HepG2 (cell line): Measurements from ENCODE around the gene ST6GALNAC6. TPM values are rescaled to one million over a fixed set of nuclear protein-coding genes. Genes with fewer than 3 reads are reported as not detected.

Experiments used
- AGO1 ChIP-seq: fragments of 200-400 bp; formaldehyde crosslinking; IDR thresholded peaks from 2 replicates; pipeline ENCODE4 v1.6.1; 2017; ENCODE audit warnings: mild to moderate bottlenecking, low read depth, low read length, moderate library complexity; ENCODE audit not compliant: poor library complexity, severe bottlenecking
- CBX2 ChIP-seq, 2 experiments: fragments of 200-600 bp in 1 of 2; sonication (generic); formaldehyde crosslinking in 1 of 2; IDR thresholded peaks; 2 replicates each; pipeline versions ENCODE4 v1.7.0 to v1.8.1; 2018 to 2022; ENCODE audit warnings: low read depth in 2 of 2, low read length in 1 of 2, mild to moderate bottlenecking in 1 of 2, missing genetic modification reagents in 1 of 2
- GATA4 ChIP-seq: sonication (generic); IDR thresholded peaks from 2 replicates; pipeline ENCODE4 v1.6.1; 2016; ENCODE audit warnings: antibody characterized with exemption, low read depth, borderline replicate concordance
- GATAD2A ChIP-seq: IDR thresholded peaks from 2 replicates; pipeline ENCODE4 v1.6.1; 2016
- GTF3A ChIP-seq: sonication (generic); formaldehyde crosslinking; conservative IDR thresholded peaks from 2 replicates; pipeline ENCODE4 v1.4.0; 2020; ENCODE audit warnings: mild to moderate bottlenecking, missing genetic modification reagents
- NFE2L1 ChIP-seq: sonication (generic); formaldehyde crosslinking; IDR thresholded peaks from 2 replicates; pipeline ENCODE4 v1.4.0; 2020; ENCODE audit warnings: missing genetic modification reagents, mild to moderate bottlenecking, borderline replicate concordance
- ONECUT2 ChIP-seq: sonication (generic); formaldehyde crosslinking; IDR thresholded peaks from 2 replicates; pipeline ENCODE4 v1.4.0; 2020; ENCODE audit warnings: missing genetic modification reagents
- POLR2G ChIP-seq: fragments of 200-400 bp; formaldehyde crosslinking; IDR thresholded peaks from 2 replicates; pipeline ENCODE4 v1.6.1; 2018; ENCODE audit warnings: mild to moderate bottlenecking, low read depth, low read length, moderate library complexity
- ZBTB42 ChIP-seq: sonication (generic); formaldehyde crosslinking; IDR thresholded peaks from 2 replicates; pipeline ENCODE4 v1.5.0; 2020; ENCODE audit warnings: mild to moderate bottlenecking, missing genetic modification reagents
- ZNF296 ChIP-seq: sonication (generic); formaldehyde crosslinking; conservative IDR thresholded peaks from 2 replicates; pipeline ENCODE4 v1.5.0; 2020; ENCODE audit warnings: mild to moderate bottlenecking, missing genetic modification reagents
- ZNF550 ChIP-seq: sonication (generic); formaldehyde crosslinking; IDR thresholded peaks from 2 replicates; pipeline ENCODE4 v1.4.0; 2020; ENCODE audit warnings: mild to moderate bottlenecking, missing genetic modification reagents, borderline replicate concordance
- ZNF569 ChIP-seq: sonication (generic); formaldehyde crosslinking; IDR thresholded peaks from 2 replicates; pipeline ENCODE4 v1.5.0; 2020; ENCODE audit warnings: mild to moderate bottlenecking, missing genetic modification reagents, moderate library complexity, borderline replicate concordance
- ZNF768 ChIP-seq: sonication (generic); formaldehyde crosslinking; IDR thresholded peaks from 2 replicates; pipeline ENCODE4 v1.4.0; 2020; ENCODE audit warnings: missing genetic modification reagents
- polyA plus RNA-seq, 8 experiments: library from polyadenylated mRNA; depleted of rRNA in 3 of 8; stranded (reverse) in 7 of 8; unstranded in 1 of 8; fragments of >200 nt; fragmentation: Illumina TruSeq in 4 of 8; extraction: Trizol in 4 of 8; gene quantifications; 2 replicates each; pipeline versions ENCODE4 v1.2.1 to v1.2.3, GENCODE V29; 2011 to 2016; ENCODE audit warnings: low read depth in 4 of 8, missing spikeins in 1 of 8, mixed read lengths in 1 of 8; ENCODE audit not compliant: insufficient read depth in 1 of 8
- total RNA-seq, 5 experiments: library from RNA; depleted of rRNA; stranded (reverse); fragments of >200 nt; fragmentation: Illumina TruSeq; extraction: Trizol; gene quantifications; 2 replicates each; pipeline ENCODE4 v1.2.3, GENCODE V29; 2016; ENCODE audit warnings: low read depth in 1 of 5
- TF ChIP-seq, protein P1 (sequence below): sonication (generic); formaldehyde crosslinking; IDR thresholded peaks from 2 replicates; pipeline ENCODE4 v1.5.1; 2020; ENCODE audit warnings: missing genetic modification reagents, mild to moderate bottlenecking, borderline replicate concordance
- TF ChIP-seq, protein P2 (sequence below): sonication (generic); formaldehyde crosslinking; IDR thresholded peaks from 2 replicates; pipeline ENCODE4 v1.4.0; 2020; ENCODE audit warnings: missing genetic modification reagents, mild to moderate bottlenecking, borderline replicate concordance
- TF ChIP-seq, protein P3 (sequence below): sonication (generic); formaldehyde crosslinking; IDR thresholded peaks from 2 replicates; pipeline ENCODE4 v1.5.0; 2020; ENCODE audit warnings: missing genetic modification reagents
- TF ChIP-seq, protein P4 (sequence below): sonication (generic); IDR thresholded peaks from 2 replicates; pipeline ENCODE4 v1.6.1; 2016; ENCODE audit warnings: low read depth, borderline replicate concordance
- TF ChIP-seq, protein P5 (sequence below): IDR thresholded peaks from 2 replicates; pipeline ENCODE4 v1.6.1; 2012; ENCODE audit warnings: low read length, improper control_type of control experiment

Gene ST6GALNAC6
- total and polyA plus RNA-seq, 2 of the 13 experiments (the other 11 are each of a cell fraction or from before 2014, with no cell fraction given), result 18.5 to 65.4 TPM

DNA sequence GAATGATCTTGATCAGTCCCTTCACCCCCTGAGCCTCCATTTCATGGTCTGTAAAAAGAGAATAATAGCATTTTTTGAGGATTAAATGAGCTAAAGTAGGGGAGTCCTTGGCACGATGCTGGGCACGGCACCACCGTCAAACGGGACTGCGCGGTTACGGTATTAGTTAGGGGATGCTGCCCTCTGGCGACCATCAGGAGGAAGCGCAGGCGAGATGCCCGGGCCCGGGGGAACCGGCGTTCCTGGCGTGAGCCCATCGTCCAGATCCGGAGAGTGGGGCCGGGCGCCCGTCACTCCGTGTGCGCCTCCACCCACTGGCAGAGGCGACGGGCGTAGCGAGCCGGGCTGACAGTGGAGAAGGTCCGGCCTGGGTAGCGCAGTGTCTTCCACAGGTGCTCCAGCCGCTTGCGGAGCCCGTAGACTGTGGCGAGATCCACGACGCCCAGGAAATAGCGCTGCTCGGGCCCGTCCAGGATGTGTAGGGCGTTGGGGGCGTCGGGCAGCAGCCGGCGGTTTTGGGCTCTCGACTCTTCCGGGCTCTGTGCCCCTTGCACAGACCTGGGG lies 22.2 kb upstream of the ST6GALNAC6 start (continued):
- TF ChIP-seq, protein P1, sequence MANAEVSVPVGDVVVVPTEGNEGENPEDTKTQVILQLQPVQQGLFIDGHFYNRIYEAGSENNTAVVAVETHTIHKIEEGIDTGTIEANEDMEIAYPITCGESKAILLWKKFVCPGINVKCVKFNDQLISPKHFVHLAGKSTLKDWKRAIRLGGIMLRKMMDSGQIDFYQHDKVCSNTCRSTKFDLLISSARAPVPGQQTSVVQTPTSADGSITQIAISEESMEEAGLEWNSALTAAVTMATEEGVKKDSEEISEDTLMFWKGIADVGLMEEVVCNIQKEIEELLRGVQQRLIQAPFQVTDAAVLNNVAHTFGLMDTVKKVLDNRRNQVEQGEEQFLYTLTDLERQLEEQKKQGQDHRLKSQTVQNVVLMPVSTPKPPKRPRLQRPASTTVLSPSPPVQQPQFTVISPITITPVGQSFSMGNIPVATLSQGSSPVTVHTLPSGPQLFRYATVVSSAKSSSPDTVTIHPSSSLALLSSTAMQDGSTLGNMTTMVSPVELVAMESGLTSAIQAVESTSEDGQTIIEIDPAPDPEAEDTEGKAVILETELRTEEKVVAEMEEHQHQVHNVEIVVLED (CRISPR knock-in tag), result no peak
- no peak for TF ChIP-seq CBX2 (IDR thresholded peaks at IDR 0.05; ENCODE audit: low read depth, low read length)
- TF ChIP-seq CBX2 (CRISPR knock-in tag; IDR thresholded peaks at IDR 0.05; ENCODE audit: low read depth), result no peak
- TF ChIP-seq ONECUT2 (CRISPR knock-in tag), result no peak
- TF ChIP-seq, protein P2, sequence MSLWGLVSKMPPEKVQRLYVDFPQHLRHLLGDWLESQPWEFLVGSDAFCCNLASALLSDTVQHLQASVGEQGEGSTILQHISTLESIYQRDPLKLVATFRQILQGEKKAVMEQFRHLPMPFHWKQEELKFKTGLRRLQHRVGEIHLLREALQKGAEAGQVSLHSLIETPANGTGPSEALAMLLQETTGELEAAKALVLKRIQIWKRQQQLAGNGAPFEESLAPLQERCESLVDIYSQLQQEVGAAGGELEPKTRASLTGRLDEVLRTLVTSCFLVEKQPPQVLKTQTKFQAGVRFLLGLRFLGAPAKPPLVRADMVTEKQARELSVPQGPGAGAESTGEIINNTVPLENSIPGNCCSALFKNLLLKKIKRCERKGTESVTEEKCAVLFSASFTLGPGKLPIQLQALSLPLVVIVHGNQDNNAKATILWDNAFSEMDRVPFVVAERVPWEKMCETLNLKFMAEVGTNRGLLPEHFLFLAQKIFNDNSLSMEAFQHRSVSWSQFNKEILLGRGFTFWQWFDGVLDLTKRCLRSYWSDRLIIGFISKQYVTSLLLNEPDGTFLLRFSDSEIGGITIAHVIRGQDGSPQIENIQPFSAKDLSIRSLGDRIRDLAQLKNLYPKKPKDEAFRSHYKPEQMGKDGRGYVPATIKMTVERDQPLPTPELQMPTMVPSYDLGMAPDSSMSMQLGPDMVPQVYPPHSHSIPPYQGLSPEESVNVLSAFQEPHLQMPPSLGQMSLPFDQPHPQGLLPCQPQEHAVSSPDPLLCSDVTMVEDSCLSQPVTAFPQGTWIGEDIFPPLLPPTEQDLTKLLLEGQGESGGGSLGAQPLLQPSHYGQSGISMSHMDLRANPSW, result no peak
- no peak for TF ChIP-seq NFE2L1 (CRISPR knock-in tag)
- TF ChIP-seq POLR2G, result no peak
- TF ChIP-seq ZNF569 (CRISPR knock-in tag), result no peak
- TF ChIP-seq, protein P3, sequence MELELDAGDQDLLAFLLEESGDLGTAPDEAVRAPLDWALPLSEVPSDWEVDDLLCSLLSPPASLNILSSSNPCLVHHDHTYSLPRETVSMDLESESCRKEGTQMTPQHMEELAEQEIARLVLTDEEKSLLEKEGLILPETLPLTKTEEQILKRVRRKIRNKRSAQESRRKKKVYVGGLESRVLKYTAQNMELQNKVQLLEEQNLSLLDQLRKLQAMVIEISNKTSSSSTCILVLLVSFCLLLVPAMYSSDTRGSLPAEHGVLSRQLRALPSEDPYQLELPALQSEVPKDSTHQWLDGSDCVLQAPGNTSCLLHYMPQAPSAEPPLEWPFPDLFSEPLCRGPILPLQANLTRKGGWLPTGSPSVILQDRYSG (CRISPR knock-in tag), result no peak
- no peak for TF ChIP-seq GATA4
- TF ChIP-seq, protein P4, sequence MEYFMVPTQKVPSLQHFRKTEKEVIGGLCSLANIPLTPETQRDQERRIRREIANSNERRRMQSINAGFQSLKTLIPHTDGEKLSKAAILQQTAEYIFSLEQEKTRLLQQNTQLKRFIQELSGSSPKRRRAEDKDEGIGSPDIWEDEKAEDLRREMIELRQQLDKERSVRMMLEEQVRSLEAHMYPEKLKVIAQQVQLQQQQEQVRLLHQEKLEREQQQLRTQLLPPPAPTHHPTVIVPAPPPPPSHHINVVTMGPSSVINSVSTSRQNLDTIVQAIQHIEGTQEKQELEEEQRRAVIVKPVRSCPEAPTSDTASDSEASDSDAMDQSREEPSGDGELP, result no peak
- TF ChIP-seq GTF3A, result no peak
- TF ChIP-seq AGO1, result no peak
- no peak for TF ChIP-seq ZNF550 (CRISPR knock-in tag)
- TF ChIP-seq ZBTB42 (CRISPR knock-in tag), result no peak
- 0 out of 2 replicates have a peak, but pooled peaks have one; percentile 33 for TF ChIP-seq GATAD2A (CRISPR knock-in tag)
- TF ChIP-seq, protein P5, sequence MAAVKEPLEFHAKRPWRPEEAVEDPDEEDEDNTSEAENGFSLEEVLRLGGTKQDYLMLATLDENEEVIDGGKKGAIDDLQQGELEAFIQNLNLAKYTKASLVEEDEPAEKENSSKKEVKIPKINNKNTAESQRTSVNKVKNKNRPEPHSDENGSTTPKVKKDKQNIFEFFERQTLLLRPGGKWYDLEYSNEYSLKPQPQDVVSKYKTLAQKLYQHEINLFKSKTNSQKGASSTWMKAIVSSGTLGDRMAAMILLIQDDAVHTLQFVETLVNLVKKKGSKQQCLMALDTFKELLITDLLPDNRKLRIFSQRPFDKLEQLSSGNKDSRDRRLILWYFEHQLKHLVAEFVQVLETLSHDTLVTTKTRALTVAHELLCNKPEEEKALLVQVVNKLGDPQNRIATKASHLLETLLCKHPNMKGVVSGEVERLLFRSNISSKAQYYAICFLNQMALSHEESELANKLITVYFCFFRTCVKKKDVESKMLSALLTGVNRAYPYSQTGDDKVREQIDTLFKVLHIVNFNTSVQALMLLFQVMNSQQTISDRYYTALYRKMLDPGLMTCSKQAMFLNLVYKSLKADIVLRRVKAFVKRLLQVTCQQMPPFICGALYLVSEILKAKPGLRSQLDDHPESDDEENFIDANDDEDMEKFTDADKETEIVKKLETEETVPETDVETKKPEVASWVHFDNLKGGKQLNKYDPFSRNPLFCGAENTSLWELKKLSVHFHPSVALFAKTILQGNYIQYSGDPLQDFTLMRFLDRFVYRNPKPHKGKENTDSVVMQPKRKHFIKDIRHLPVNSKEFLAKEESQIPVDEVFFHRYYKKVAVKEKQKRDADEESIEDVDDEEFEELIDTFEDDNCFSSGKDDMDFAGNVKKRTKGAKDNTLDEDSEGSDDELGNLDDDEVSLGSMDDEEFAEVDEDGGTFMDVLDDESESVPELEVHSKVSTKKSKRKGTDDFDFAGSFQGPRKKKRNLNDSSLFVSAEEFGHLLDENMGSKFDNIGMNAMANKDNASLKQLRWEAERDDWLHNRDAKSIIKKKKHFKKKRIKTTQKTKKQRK, result no peak
- 0 out of 2 replicates have a peak, but pooled peaks have one; percentile 12 for TF ChIP-seq ZNF768
- TF ChIP-seq ZNF296 (CRISPR knock-in tag), result no peak
